Caco-2 (cell line): ENCODE measurements around the gene HCK. TPM values are rescaled to one million over a fixed set of nuclear protein-coding genes. Genes with fewer than 3 reads are reported as not detected.

Experiments
- BruUV-seq: library from RNA; stranded (reverse); fragments of 400-500 nt; replicated peaks from 2 replicates; lab custom pipeline; 2021; lab: Mats Ljungman, UMichigan
- CTCF ChIA-PET: fragments of 300-600 bp; sonication (Branson Sonifier 250); formaldehyde crosslinking; loops from one replicate; lab custom pipeline; 2022; ENCODE audit warnings: antibody characterized with exemption; lab: Charles Lee
- POLR2A ChIA-PET: fragments of 300-600 bp; sonication (Branson Sonifier 250); formaldehyde crosslinking; loops from one replicate; lab custom pipeline; 2022; ENCODE audit warnings: antibody characterized with exemption; lab: Charles Lee
- DNase-seq, 2 experiments: peaks; one replicate each; pipeline versions ENCODE4 v3.0.0 to v3.0.0-alpha.2; 2020 to 2022
- H3K27me3 ChIP-seq: replicated peaks from 2 replicates; pipeline ENCODE4 v1.6.0; 2011; ENCODE audit warnings: low read length; ENCODE audit not compliant: control insufficient read depth, insufficient read depth
- H3K36me3 ChIP-seq: 2 replicates; pipeline ENCODE4 v1.5.1; 2011; ENCODE audit warnings: low read length; ENCODE audit not compliant: control insufficient read depth, insufficient read depth
- H3K4me1 ChIP-seq: fragments of 250-450 bp; sonication (Bioruptor Pico); 2 replicates; pipeline ENCODE4 v1.5.1; 2020; ENCODE audit warnings: mild to moderate bottlenecking
- H3K4me3 ChIP-seq: 2 replicates; pipeline ENCODE4 v1.5.1; 2011; ENCODE audit warnings: low read depth, mild to moderate bottlenecking, control low read depth, low read length
- H3K9me3 ChIP-seq: fragments of 250-450 bp; sonication (Bioruptor Pico); 2 replicates; pipeline ENCODE4 v1.5.1; 2020; ENCODE audit warnings: mild to moderate bottlenecking, moderate library complexity
- H3K27ac Mint-ChIP-seq: one replicate; pipeline ENCODE4 v1.8.0; 2022; ENCODE audit warnings: mixed read lengths; ENCODE audit not compliant: unreplicated experiment
- H3K27me3 Mint-ChIP-seq: one replicate; pipeline ENCODE4 v1.8.0; 2022; ENCODE audit warnings: mixed read lengths; ENCODE audit not compliant: insufficient read depth, unreplicated experiment
- H3K36me3 Mint-ChIP-seq: one replicate; pipeline ENCODE4 v1.8.0; 2022; ENCODE audit warnings: mild to moderate bottlenecking, mixed read lengths; ENCODE audit not compliant: insufficient read depth, unreplicated experiment
- H3K4me1 Mint-ChIP-seq: one replicate; pipeline ENCODE4 v1.8.0; 2022; ENCODE audit warnings: low read depth, mixed read lengths; ENCODE audit not compliant: unreplicated experiment
- H3K4me3 Mint-ChIP-seq: one replicate; pipeline ENCODE4 v1.8.0; 2022; ENCODE audit warnings: mild to moderate bottlenecking, moderate library complexity, mixed read lengths; ENCODE audit not compliant: unreplicated experiment
- H3K9me3 Mint-ChIP-seq: one replicate; pipeline ENCODE4 v1.8.0; 2022; ENCODE audit warnings: mixed read lengths; ENCODE audit not compliant: unreplicated experiment
- CTCF ChIP-seq, 2 experiments: fragments of 200-600 bp in 1 of 2; IDR thresholded peaks; 1 replicate in 1 of 2; 2 replicates in 1 of 2; pipeline versions ENCODE4 v1.5.1 to v1.8.0; 2011 to 2022; ENCODE audit warnings: antibody characterized with exemption in 1 of 2, control low read depth in 1 of 2, inconsistent platforms in 1 of 2, low read depth in 1 of 2, low read length in 1 of 2, mild to moderate bottlenecking in 1 of 2, moderate library complexity in 1 of 2; ENCODE audit not compliant: insufficient read depth in 1 of 2, severe bottlenecking in 1 of 2, unreplicated experiment in 1 of 2
- intact Hi-C: fragments of 100-400 bp; cut with micrococcal nuclease; formaldehyde crosslinking; loops from one replicate; pipeline ENCODE4 v1.10.0; 2022; ENCODE audit not compliant: unreplicated experiment
- total RNA-seq: library from RNA; stranded (reverse); gene quantifications from 2 replicates; pipeline ENCODE4 v1.2.3, GENCODE V29; 2022

The HCK gene
- total RNA-seq, 1 experiment from 2014 or later = not detected

GRCh38 chr20:32050851-32051556 is 1.0 kb upstream of the HCK start:
- H3K27me3 Mint-ChIP-seq = peaks cover 42% of the 10 kb centered on the region
- POLR2A ChIA-PET = no interaction called here

GRCh38 chr20:32051720-32052089 is 337 bp upstream of the HCK start:
- Mint-ChIP-seq H3K27ac (no peak overlapping the region), H3K4me1 (no peaks in the 10 kb centered on the region), H3K36me3 (no peaks in the 10 kb centered on the region), H3K9me3 (no peaks in the 10 kb centered on the region), H3K27me3 (peaks cover 38% of the 10 kb centered on the region), H3K4me3 (peak overlapping the region; percentile 44)
- intact Hi-C loops = no loop called here
- no TSS peak for BruUV-seq
- Histone ChIP-seq H3K4me3 (no peak overlapping the region), H3K36me3 (no peaks in the 10 kb centered on the region), H3K9me3 (0 out of 2 replicates have a peak, but pooled peaks cover 10% of the 10 kb centered on the region), H3K27me3 (peaks cover 7% of the 10 kb centered on the region), H3K4me1 (no peaks in the 10 kb centered on the region)
- TF ChIP-seq CTCF (IDR thresholded peaks at IDR 0.05; ENCODE audit: insufficient read depth in 1 of 2, low read depth in 1 of 2, low read length in 1 of 2, severe bottlenecking in 1 of 2, unreplicated experiment in 1 of 2) = no peak
- DNase-seq = no peak
- CTCF ChIA-PET = interaction anchor here (1.2 kb wide), 1 partner anchor 34 kb away, joined by 3 read pairs; no protein-coding TSS in a partner anchor
- POLR2A ChIA-PET = no interaction called here

More at GRCh38 chr20:32050851-32051556, 1.0 kb upstream of the HCK start:
- Histone ChIP-seq H3K9me3 (0 out of 2 replicates have a peak, but pooled peaks cover 10% of the 10 kb centered on the region), H3K27me3 (peaks cover 7% of the 10 kb centered on the region), H3K4me3 (no peak overlapping the region), H3K36me3 (no peaks in the 10 kb centered on the region), H3K4me1 (no peaks in the 10 kb centered on the region)
- no peak for TF ChIP-seq CTCF (IDR thresholded peaks at IDR 0.05; ENCODE audit: insufficient read depth in 1 of 2, low read depth in 1 of 2, low read length in 1 of 2, severe bottlenecking in 1 of 2, unreplicated experiment in 1 of 2)
- peak in 1 of 2 experiments; percentile 43 for DNase-seq
- no TSS peak for BruUV-seq
- Mint-ChIP-seq H3K4me3 (no peak overlapping the region), H3K27ac (no peak overlapping the region), H3K4me1 (no peaks in the 10 kb centered on the region), H3K36me3 (no peaks in the 10 kb centered on the region), H3K9me3 (no peaks in the 10 kb centered on the region)
- CTCF ChIA-PET = no interaction called here
- intact Hi-C loops = no loop called here

- Mint-ChIP-seq H3K36me3 (no peaks in the 10 kb centered on the region), H3K4me3 (no peak overlapping the region), H3K27me3 (peaks cover 33% of the 10 kb centered on the region), H3K4me1 (no peaks in the 10 kb centered on the region), H3K9me3 (no peaks in the 10 kb centered on the region), H3K27ac (no peak overlapping the region)
- H3K4me3 ChIP-seq = no peak overlapping the region
- intact Hi-C loops = no loop called here
- H3K9me3 ChIP-seq = 0 out of 2 replicates have a peak, but pooled peaks cover 10% of the 10 kb centered on the region
- no peaks in the 10 kb centered on the region for H3K36me3 ChIP-seq
- DNase-seq = peak in 1 of 2 experiments; percentile 50
- H3K4me1 ChIP-seq = no peaks in the 10 kb centered on the region
- ChIA-PET CTCF (interaction anchor here (0.7 to 1.2 kb wide), 3 partner anchors 21 to 35 kb away, joined by 3 read pairs; no protein-coding TSS in a partner anchor), POLR2A (no interaction called here)
- no peak for TF ChIP-seq CTCF (IDR thresholded peaks at IDR 0.05; ENCODE audit: insufficient read depth in 1 of 2, low read depth in 1 of 2, low read length in 1 of 2, severe bottlenecking in 1 of 2, unreplicated experiment in 1 of 2)
- H3K27me3 ChIP-seq = peaks cover 7% of the 10 kb centered on the region
- BruUV-seq = no TSS peak
Measured at GRCh38 chr20:32052778-32053362, 828 bp downstream of the HCK start.
